Parathyroid adenoma (tissue), 2 donors: ENCODE measurements around the gene FBXL4.
"Not testable (repeated sequence)": the region's sequence is repeated elsewhere in the genome, so short reads cannot be mapped to it uniquely, and the experiment has no call there.

Source experiments
- H2AFZ ChIP-seq: fragments of 300-600 bp; sonication (generic); one replicate; pipeline ENCODE4 v1.7.0; 2017; ENCODE audit warnings: antibody characterized with exemption, mild to moderate bottlenecking
- H3K27ac ChIP-seq: fragments of 300-600 bp; sonication (generic); one replicate; pipeline ENCODE4 v1.7.0; 2017
- H3K27me3 ChIP-seq: fragments of 300-600 bp; sonication (generic); one replicate; pipeline ENCODE4 v1.7.0; 2017; ENCODE audit warnings: low read length; ENCODE audit not compliant: control insufficient read depth, insufficient read depth
- H3K36me3 ChIP-seq: fragments of 300-600 bp; sonication (generic); one replicate; pipeline ENCODE4 v1.7.0; 2017; ENCODE audit warnings: low read length; ENCODE audit not compliant: control insufficient read depth, insufficient read depth
- H3K4me1 ChIP-seq: fragments of 300-600 bp; sonication (generic); one replicate; pipeline ENCODE4 v1.7.0; 2017; ENCODE audit warnings: control low read depth
- H3K4me2 ChIP-seq: fragments of 300-600 bp; sonication (generic); one replicate; pipeline ENCODE4 v1.7.0; 2017; ENCODE audit warnings: low read length
- H3K4me3 ChIP-seq: fragments of 300-600 bp; sonication (generic); one replicate; pipeline ENCODE4 v1.7.0; 2017; ENCODE audit warnings: low read depth, low read length
- H3K79me2 ChIP-seq: fragments of 300-600 bp; sonication (generic); one replicate; pipeline ENCODE4 v1.7.0; 2017; ENCODE audit warnings: control low read depth
- H3K9ac ChIP-seq: fragments of 300-600 bp; sonication (generic); one replicate; pipeline ENCODE4 v1.7.0; 2017; ENCODE audit warnings: mild to moderate bottlenecking
- H3K9me3 ChIP-seq: fragments of 300-600 bp; sonication (generic); one replicate; pipeline ENCODE4 v1.7.0; 2017; ENCODE audit warnings: low read length; ENCODE audit not compliant: control insufficient read depth
- TF ChIP-seq, protein P1 (sequence below): fragments of 300-600 bp; sonication (generic); IDR thresholded peaks from one replicate; pipeline ENCODE4 v1.7.0; 2017; ENCODE audit warnings: antibody characterized with exemption, mild to moderate bottlenecking
- donor health status: primary hyperparathyroidism.

The FBXL4 gene

DNA sequence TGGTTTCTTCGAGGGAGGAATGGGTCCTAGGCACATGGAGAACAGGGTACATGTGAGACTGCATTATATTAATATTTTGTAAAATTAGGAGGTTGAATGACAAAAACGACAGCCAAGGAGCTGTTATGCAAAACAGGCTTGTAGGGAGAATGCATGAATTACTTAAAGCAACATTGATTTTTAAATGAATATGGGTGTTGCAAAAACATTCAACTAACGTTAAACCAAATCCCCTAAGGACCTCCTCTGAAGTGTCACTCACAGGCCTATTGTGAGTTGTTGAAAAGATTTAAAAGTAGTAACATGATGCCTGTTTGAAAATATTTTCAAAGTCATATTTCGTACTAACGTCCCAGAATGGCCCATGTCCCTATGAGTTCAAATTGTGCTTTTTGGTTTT lies 21.9 kb downstream of the FBXL4 start:
- Histone ChIP-seq H3K9ac (no peak overlapping the region), H2AFZ (no peak overlapping the region), H3K4me2 (no peak overlapping the region), H3K4me3 (no peak overlapping the region), H3K4me1 (peaks cover 3% of the 10 kb centered on the region), H3K27ac (no peak overlapping the region), H3K27me3 (no peaks in the 10 kb centered on the region), H3K9me3 (no peaks in the 10 kb centered on the region), H3K36me3 (no peaks in the 10 kb centered on the region), H3K79me2 (no peaks in the 10 kb centered on the region)
- TF ChIP-seq, protein P1, sequence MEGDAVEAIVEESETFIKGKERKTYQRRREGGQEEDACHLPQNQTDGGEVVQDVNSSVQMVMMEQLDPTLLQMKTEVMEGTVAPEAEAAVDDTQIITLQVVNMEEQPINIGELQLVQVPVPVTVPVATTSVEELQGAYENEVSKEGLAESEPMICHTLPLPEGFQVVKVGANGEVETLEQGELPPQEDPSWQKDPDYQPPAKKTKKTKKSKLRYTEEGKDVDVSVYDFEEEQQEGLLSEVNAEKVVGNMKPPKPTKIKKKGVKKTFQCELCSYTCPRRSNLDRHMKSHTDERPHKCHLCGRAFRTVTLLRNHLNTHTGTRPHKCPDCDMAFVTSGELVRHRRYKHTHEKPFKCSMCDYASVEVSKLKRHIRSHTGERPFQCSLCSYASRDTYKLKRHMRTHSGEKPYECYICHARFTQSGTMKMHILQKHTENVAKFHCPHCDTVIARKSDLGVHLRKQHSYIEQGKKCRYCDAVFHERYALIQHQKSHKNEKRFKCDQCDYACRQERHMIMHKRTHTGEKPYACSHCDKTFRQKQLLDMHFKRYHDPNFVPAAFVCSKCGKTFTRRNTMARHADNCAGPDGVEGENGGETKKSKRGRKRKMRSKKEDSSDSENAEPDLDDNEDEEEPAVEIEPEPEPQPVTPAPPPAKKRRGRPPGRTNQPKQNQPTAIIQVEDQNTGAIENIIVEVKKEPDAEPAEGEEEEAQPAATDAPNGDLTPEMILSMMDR: no peak

DNA sequence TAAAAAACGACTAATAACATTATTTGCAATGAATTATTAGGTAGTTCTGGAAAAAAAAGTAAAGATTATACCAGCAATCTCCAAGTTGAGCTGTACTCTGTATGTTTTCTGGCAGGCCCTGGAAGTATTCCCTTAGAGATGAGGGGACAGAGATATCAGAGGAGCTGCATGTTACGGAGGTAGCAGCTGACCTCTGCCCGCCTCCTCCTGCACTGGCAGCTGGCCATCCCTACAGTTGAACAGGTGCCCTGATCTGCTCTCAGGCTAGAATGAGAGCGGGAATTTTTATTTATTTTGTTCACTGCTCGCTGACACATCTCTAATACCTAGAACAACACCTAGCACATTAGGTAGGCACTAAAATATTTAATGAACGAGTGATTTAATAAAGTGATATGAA lies 23.1 kb downstream of the FBXL4 start:
- no peaks in the 10 kb centered on the region for H3K27me3 ChIP-seq
- H3K4me1 ChIP-seq: peaks cover 3% of the 10 kb centered on the region
- H3K36me3 ChIP-seq: no peaks in the 10 kb centered on the region
- TF ChIP-seq, protein P1: no peak
- no peak overlapping the region for H3K9ac ChIP-seq
- no peak overlapping the region for H2AFZ ChIP-seq
- no peak overlapping the region for H3K4me3 ChIP-seq
- H3K79me2 ChIP-seq: no peaks in the 10 kb centered on the region
- H3K9me3 ChIP-seq: no peaks in the 10 kb centered on the region
- H3K27ac ChIP-seq: no peak overlapping the region
- no peak overlapping the region for H3K4me2 ChIP-seq

DNA sequence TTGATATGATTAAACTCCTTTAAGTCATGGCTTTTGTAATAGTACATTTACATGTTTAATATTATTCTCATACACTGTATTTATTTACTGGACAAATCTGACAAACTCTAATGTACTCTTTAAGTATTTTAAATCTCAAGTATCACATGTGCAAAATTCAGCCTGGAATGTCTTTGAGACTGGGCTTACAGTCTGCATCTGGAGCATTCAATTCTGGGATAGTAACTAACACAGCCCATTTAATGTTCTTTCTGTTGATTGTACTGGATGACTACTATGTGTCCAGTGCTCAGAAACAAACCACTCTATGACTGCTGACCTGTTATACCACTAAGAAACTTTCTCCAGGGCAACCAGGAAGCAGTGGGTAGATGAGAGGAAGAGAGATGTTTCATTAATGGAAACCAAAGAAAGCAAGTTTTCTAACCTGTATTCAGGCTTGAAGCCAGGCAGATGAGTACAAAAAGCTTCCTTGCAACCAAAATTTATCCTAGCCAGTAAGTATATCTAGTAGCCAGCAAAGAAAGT lies 26.8 kb downstream of the FBXL4 start:
- no peaks in the 10 kb centered on the region for H3K79me2 ChIP-seq
- no peaks in the 10 kb centered on the region for H3K36me3 ChIP-seq
- no peaks in the 10 kb centered on the region for H3K27me3 ChIP-seq
- H3K27ac ChIP-seq: no peak overlapping the region
- no peak overlapping the region for H3K9ac ChIP-seq
- H2AFZ ChIP-seq: no peak overlapping the region
- no peak overlapping the region for H3K4me3 ChIP-seq
- no peak overlapping the region for H3K4me2 ChIP-seq
- TF ChIP-seq, protein P1: no peak
- H3K9me3 ChIP-seq: no peaks in the 10 kb centered on the region
- peaks cover 3% of the 10 kb centered on the region for H3K4me1 ChIP-seq

DNA sequence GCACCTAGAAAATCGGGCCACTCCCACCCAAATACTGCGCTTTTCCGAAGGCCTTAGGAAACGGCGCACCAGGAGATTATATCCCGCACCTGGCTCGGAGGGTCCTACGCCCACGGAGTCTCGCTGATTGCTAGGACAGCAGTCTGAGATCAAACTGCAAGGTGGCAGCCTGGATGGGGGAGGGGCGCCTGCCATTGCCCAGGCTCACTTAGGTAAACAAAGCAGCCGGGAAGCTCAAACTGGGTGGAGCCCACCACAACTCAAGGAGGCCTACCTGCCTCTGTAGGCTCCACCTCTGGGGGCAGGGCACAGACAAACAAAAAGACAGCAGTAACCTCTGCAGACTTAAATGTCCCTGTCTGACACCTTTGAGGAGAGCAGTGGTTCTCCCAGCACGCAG lies 36.8 kb downstream of the FBXL4 start:
- H3K79me2 ChIP-seq, H3K9ac ChIP-seq, H3K4me1 ChIP-seq, H3K4me3 ChIP-seq, H3K9me3 ChIP-seq, H2AFZ ChIP-seq, H3K36me3 ChIP-seq, H3K27ac ChIP-seq, H3K27me3 ChIP-seq, H3K4me2 ChIP-seq: not testable (repeated sequence)

DNA sequence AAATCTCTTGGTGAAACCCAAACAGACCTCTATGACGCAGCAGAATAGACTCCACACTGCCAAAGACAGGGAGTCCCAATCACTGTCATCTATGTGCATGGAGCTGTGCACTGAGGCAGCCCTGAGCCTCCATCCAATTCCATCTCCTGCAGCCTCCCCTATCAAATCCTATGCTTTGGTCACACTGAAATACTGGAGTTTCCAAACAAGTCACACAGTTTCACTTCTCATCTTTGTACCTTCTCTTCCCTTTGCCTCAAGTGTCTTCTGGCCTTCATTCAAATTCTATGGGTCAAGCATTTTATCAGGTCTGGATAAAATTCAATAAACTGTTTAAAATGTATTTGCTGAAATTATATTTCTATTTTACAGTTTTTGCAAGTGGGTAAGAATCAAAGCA lies 38.5 kb downstream of the FBXL4 start:
- Histone ChIP-seq H3K79me2 (peaks cover 5% of the 10 kb centered on the region), H3K4me1 (no peaks in the 10 kb centered on the region), H3K9ac (no peak overlapping the region), H3K4me3 (no peak overlapping the region), H3K4me2 (no peak overlapping the region), H3K9me3 (no peaks in the 10 kb centered on the region), H3K36me3 (no peaks in the 10 kb centered on the region), H2AFZ (no peak overlapping the region), H3K27me3 (no peaks in the 10 kb centered on the region), H3K27ac (no peak overlapping the region)
- TF ChIP-seq, protein P1: no peak

DNA sequence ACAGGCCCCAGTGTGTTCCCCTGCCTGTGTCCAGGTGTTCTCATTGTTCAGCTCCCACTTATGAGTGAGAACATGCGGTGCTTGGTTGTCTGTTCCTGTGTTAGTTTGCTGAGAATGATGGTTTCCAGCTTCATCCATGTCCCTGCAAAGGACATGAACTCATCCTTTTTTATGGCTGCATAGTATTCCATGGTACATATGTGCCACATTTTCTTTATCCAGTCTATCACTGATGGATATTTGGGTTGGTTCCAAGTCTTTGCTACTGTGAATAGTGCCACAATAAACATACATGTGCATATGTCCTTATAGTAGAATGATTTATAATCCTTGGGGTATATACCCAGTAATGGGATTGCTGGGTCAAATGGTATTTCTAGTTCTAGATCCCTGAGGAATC lies 41.4 kb downstream of the FBXL4 start:
- H3K36me3 ChIP-seq, H3K4me2 ChIP-seq, H3K79me2 ChIP-seq, H3K9me3 ChIP-seq, H2AFZ ChIP-seq, H3K27me3 ChIP-seq, H3K27ac ChIP-seq, H3K4me1 ChIP-seq, H3K9ac ChIP-seq, H3K4me3 ChIP-seq: not testable (repeated sequence)
